NB4 (cell line): ENCODE data around the gene RIPOR3.

Experiments
- DNase-seq: peaks from one replicate; pipeline ENCODE4 v3.0.0; 2010; ENCODE audit warnings: low read depth
- H3K4me3 ChIP-seq: one replicate; pipeline ENCODE4 v1.5.1; 2011; ENCODE audit warnings: mild to moderate bottlenecking, low read depth, low read length, moderate library complexity
- MYC ChIP-seq: IDR thresholded peaks from 2 replicates; pipeline ENCODE4 v1.6.1; 2011; ENCODE audit warnings: low read depth, low read length
- POLR2A ChIP-seq: IDR thresholded peaks from 2 replicates; pipeline ENCODE4 v1.6.1; 2011; ENCODE audit warnings: mild to moderate bottlenecking; ENCODE audit not compliant: insufficient read length; ENCODE audit errors: extremely low read depth
- TF ChIP-seq, protein P1 (sequence below): IDR thresholded peaks from one replicate; pipeline ENCODE4 v1.5.1; 2012; ENCODE audit warnings: low read depth, low read length
- TF ChIP-seq, protein P2 (sequence below): IDR thresholded peaks from 2 replicates; pipeline ENCODE4 v1.6.1; 2011; ENCODE audit warnings: low read depth, low read length

The RIPOR3 gene

DNA sequence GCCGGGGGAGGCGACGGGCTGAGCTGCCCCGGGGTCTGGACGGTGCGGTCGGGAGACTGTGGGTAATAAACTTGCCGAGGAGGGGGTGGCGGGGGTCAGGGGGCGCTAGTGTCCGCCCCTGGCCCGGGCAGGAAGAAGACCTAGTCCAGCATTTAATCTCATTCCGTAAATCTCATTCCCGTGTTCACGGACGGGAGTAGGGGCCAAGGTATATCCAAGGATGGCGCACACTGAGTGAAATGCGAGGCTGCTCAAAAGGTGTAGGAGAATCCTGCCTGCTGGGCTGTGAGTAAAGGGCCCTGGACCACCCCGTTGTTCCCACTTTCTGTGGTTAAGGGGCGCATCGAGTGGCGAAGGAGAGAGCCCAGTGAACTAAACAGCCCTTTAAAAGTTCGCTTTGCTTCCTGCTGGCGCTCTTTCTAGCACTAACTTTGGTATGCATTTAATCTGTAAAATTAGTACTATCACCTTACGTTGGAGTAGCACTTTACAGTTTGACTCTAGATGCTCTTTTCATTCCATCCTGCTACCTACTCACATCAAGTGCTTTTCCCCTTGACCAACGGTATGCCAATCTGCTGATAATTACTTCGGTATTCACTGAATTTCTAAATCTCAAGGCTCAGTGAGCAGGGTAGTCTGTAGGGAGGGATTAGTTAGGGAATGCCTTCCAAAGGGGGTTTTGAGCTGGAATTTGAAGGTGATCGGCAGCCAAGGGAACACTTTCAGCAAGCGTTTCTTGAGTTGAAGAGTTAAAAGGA, 40.8 kb upstream of the RIPOR3 start:
- TF ChIP-seq, protein P1, sequence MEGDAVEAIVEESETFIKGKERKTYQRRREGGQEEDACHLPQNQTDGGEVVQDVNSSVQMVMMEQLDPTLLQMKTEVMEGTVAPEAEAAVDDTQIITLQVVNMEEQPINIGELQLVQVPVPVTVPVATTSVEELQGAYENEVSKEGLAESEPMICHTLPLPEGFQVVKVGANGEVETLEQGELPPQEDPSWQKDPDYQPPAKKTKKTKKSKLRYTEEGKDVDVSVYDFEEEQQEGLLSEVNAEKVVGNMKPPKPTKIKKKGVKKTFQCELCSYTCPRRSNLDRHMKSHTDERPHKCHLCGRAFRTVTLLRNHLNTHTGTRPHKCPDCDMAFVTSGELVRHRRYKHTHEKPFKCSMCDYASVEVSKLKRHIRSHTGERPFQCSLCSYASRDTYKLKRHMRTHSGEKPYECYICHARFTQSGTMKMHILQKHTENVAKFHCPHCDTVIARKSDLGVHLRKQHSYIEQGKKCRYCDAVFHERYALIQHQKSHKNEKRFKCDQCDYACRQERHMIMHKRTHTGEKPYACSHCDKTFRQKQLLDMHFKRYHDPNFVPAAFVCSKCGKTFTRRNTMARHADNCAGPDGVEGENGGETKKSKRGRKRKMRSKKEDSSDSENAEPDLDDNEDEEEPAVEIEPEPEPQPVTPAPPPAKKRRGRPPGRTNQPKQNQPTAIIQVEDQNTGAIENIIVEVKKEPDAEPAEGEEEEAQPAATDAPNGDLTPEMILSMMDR, result no peak
- TF ChIP-seq, protein P2, sequence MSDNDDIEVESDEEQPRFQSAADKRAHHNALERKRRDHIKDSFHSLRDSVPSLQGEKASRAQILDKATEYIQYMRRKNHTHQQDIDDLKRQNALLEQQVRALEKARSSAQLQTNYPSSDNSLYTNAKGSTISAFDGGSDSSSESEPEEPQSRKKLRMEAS, result no peak
- peak overlapping the region; percentile 78 for H3K4me3 ChIP-seq
- DNase-seq, result no peak

DNA sequence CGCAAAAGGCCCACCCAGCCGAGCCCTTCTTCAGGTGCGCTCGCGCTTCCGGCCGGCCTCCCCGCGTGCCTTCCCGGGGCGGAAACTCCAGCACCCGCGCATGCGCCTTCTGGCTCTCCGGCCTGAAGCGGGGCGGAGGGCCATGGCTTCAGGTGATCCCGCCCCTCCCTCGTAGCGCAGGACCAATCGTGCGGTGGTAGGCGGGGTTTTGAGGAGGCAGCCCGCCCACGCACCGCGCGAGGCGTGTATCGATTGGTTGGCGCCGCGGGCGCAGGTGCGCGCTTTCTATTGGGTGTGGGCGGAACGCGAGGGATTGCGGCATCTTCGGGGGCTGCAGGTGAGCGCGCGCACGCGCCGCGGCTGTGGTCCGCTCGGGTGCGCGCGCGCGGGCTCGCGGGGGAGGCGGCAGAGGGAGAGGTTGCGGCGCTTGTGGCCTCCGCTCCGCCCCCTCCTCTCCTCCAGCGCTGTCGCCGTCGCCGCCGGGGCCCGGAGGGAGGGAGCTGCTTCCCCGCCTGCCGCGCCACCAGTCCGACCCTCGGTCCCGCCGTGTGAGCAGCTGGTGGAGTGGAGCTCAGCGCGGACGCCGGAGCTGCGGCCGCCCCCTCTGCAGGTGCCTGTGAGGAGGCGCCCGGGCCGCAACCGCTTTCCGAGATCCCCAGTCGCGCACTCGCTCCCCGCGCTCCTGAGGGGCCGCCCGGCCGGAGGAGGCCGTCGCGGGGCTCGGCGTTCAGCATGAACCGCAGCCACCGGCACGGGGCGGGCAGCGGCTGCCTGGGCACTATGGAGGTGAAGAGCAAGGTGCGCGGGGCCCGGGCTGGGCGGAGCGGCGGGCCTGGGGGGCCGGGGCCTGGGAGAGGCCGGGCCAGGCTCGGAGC, 40.0 kb upstream of the RIPOR3 start, which contains the start of gene PARD6B:
Gene PARD6B (plus strand): TSS at position 526 of the 875 bp plus-strand sequence. CDS start 207 bp downstream, at position 733.
- peak within 1 kb of the TSS; percentile 78 for H3K4me3 ChIP-seq
- peak; percentile 99 for DNase-seq
- TF ChIP-seq, protein P1, result no peak
- TF ChIP-seq, protein P2, result peak; percentile 46
- no peak for TF ChIP-seq POLR2A
- peak; percentile 27; the same call in 1 of the 2 replicates for TF ChIP-seq MYC

DNA sequence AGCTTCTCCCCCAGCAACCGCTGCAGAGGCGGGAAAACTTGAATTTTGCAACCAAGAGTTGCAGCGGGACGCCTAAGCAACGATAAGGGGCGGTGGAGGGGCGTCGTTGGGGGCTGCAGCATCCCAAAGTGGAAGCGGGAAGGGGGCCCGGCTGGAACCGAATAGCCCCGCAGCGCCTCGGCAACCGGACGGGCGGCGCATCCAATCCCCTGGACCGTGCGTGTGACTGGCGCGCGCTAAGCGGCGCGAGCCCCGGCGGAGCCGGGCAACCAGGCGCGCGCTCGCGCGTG, 39.4 kb upstream of the RIPOR3 start:
- TF ChIP-seq MYC, result no peak
- peak overlapping the region; percentile 59 for H3K4me3 ChIP-seq
- DNase-seq, result no peak

DNA sequence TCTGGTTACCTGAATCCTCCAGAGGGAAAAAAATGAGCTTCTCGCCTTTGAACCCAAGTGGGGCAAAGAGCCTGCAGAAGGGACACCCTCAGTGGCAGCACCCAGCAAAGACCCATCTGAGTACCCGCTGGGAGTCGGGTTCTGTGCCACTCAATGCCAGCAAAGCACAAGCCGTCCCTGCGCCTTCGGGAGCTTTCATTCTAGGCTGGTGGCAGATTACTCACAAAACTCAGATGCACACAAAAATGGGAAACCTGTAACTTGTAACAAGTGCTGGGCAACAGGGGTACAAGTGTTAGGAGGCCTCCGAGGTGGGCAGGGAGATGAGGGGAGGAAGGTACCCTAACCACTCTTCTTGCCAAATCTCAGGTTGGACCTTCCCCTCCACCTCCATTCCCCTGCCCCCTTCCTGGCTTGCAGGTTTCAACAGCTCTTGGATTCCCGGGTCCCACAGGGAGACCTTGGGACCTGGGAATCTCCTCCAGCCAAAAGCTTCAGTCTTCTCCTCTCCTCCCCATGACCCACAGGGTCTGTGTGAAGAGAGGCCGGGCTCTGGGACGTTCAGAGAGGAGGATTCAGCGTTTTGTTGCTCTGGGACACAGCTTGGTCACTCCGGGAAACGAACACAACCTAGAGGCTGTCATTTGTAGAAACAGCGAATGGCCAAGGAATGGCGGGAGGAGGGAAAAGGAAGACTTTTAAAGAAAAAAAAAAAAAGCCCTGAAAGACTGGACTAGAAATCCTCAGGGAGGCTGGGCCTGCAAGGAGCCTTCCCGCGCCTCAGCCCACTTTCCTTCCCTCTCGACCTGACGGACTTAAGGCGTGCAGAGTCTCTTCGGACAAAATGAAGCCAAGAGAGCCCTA, 38.8 kb upstream of the RIPOR3 start:
- H3K4me3 ChIP-seq, result peak overlapping the region; percentile 59
- TF ChIP-seq MYC (no peak), POLR2A (no peak)
- TF ChIP-seq, protein P1, result no peak
- TF ChIP-seq, protein P2, result no peak
- no peak for DNase-seq

DNA sequence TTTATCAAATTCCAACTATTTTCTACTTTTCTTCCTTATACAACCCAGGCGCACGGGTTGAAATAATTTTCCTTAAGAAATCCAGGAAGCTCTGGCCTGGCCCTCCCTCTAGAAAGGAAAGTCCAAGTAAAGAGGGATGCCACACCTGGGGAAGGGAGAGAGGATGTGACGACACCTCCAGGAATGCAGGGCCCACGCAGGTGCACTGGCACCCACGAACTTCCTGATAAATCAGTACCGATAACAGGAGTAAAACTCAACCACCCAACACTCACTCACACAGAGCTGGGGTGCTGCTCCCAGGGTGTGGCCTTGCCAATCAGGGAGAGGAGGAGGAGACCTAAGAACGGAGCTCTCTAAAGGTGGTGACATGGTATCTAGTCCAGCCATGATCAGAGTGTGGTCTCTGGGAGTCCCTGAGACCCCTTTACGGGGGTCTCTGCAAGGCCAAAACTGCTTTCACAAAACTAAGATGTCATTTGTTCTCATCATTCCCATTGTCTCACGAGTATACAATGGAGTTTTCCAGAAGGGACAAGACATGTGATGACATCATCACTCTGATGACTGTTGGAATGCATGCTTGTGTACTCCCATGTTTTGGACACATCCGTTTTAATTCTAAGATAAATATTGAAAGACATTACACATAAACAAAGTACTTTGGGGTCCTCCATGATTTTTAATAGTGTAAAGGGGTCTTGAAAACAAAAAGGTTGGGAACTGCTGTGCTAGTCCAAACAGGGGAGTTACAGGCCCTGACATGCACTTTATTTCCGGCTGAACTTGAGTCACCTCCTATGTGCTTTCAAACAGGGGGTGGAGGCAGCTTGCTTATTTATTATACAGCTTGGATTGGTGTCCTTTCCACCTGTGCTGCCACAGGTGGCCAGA, 37.9 kb upstream of the RIPOR3 start:
- no peak overlapping the region for H3K4me3 ChIP-seq
- TF ChIP-seq, protein P2, result no peak
- TF ChIP-seq POLR2A (no peak), MYC (no peak)
- TF ChIP-seq, protein P1, result no peak
- DNase-seq, result no peak
